Stimulated activated CD8-positive, alpha-beta memory T cell treated with anti-CD3 and anti-CD28 coated beads, Interleukin-15, amount 100 ng/mL, for 4 hours (primary cell): ENCODE measurements around the gene CST2.
"Not testable (repeated sequence)": the region's sequence is repeated elsewhere in the genome, so short reads cannot be mapped to it uniquely, and the experiment has no call there.

Experiments used
- DNase-seq, 2 donors: peaks; one replicate each; pipeline ENCODE4 v3.0.0-alpha.2; 2020; ENCODE audit warnings: low read depth in 2 of 2

The CST2 gene, protein sequence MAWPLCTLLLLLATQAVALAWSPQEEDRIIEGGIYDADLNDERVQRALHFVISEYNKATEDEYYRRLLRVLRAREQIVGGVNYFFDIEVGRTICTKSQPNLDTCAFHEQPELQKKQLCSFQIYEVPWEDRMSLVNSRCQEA

DNA sequence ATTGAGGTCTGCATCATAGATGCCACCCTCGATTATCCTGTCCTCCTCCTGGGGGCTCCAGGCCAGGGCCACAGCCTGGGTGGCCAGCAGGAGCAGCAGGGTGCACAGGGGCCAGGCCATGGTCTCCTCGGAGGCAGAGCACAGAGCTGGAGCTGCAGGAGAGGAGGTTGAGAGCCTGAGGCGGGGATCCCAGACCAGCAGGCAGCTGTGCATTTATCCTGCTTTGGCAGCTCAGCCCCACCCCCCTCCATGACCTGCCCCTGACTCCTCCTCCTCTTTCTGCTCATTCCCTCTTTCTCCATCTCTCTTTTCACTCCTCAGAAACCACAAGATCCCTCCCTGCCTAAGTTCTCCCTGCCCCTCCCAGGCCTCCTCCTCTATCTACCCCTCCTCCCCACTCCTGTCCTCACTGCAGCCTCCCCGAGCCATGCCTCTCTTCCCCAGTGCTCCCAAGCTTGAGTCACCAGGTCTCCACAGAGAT is at the start of gene CST2:
CST2 (minus strand) TSS at position 189 of the 481 bp plus-strand sequence; CDS start at position 120, 69 bp downstream.
- DNase-seq = no peak

GRCh38 chr20:23875606-23876237 is 49.2 kb upstream of the CST2 start:
- no peak for DNase-seq

GRCh38 chr20:23874747-23875146 is 48.2 kb upstream of the CST2 start:
- DNase-seq = no peak

- DNase-seq = no peak
Observed at GRCh38 chr20:23873370-23874015, 47.0 kb upstream of the CST2 start.

DNA sequence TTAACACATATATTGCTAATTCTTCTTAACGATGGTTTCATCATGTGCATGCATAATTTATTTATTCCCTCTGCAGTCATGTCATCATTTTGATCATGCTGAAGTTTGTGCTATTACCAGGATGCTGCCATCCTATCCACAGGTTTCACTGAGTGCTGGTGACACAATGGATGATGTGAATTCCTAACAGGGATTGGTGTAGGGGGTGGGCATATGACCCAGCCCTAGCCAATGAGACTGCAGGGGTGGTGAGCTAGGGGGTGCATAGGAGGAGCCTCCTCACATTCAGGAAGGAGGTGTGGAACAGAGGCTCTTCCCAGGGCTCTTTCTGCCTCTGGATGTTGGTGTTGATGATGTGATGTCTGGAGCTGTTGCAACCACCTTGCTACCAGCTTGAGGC is 45.5 kb upstream of the CST2 start:
- no peak for DNase-seq

GRCh38 chr20:23870461-23870860 is 43.9 kb upstream of the CST2 start:
- no peak for DNase-seq

DNA sequence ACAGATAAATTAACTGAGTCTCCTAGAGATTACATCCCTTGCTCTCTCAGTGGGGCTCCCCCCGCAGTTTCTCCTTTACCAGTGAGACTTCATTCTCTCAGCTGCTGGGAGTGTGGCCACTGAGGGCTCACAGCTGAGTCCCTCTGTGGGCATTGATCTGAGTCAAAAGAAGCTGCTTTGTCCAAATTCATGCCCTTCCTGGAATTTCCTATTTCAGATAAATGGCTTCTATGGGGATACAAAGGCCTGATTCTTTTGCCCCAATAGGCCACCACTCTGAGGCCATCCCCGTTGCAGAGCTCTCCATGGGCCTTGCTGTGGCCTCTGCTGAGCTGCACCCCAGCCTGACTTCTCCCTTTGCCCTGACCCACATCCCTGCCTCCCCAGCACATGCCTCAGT is 43.0 kb upstream of the CST2 start:
- DNase-seq = no peak

- DNase-seq = no peak
Observed at GRCh38 chr20:23868321-23868720, 41.8 kb upstream of the CST2 start.

- no peak for DNase-seq
Observed at GRCh38 chr20:23867152-23867776, 40.7 kb upstream of the CST2 start.

DNA sequence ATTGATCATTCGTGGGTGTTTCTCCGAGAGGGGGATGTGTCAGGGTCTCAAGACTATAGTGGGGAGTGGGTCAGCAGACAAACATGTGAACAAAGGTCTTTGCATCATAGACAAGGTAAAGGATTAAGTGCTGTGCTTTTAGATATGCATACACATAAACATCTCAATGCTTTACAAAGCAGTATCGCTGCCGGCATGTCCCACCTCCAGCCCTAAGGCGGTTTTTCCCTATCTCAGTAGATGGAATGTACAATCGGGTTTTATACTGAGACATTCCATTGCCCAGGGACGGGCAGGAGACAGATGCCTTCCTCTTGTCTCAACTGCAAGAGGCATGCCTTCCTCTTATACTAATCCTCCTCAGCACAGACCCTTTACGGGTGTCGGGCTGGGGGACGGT is 34.2 kb upstream of the CST2 start:
- not testable (repeated sequence) for DNase-seq

DNA sequence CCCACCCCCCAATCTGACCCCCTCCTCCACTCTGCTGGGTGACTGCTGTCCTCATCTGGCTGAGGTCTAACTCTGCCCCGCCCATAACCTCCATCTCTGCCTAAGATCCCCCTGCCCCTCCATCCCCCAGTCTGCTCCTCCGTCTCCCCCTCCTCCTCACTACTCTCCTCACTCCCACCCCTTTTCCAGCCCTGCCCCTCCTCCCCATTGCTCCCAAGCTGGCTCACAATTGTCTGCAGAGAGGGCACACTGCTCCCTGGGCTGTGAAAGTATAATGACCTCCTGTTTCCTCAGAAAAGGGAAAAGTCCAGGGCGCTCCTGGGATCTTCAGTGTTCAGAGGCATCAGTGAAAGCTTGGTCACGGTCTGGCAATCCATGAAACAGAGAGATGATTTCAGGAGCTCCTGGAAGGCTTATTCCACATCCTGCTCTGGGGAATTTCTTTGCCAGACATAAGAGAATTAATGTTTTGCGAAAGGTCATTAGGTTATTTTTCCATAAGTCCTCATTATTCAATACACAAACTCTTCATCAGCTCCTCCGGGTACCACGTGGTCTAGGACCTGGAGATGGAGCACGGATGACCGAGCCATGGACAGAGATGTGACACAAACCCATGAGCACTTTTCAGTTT is 31.6 kb upstream of the CST2 start:
- DNase-seq = no peak

GRCh38 chr20:23856736-23857135 is 30.2 kb upstream of the CST2 start:
- DNase-seq = no peak

GRCh38 chr20:23856226-23856625 is 29.7 kb upstream of the CST2 start:
- no peak for DNase-seq

GRCh38 chr20:23841693-23842092 is 15.2 kb upstream of the CST2 start:
- no peak for DNase-seq

- DNase-seq = no peak
Observed at GRCh38 chr20:23835716-23836115, 9.2 kb upstream of the CST2 start.

- no peak for DNase-seq
Observed at GRCh38 chr20:23832775-23833513, 6.4 kb upstream of the CST2 start.

- DNase-seq = not testable (repeated sequence)
Observed at GRCh38 chr20:23831961-23832360, 5.4 kb upstream of the CST2 start.

- DNase-seq = no peak
Observed at GRCh38 chr20:23823621-23824324, 2.8 kb downstream of the CST2 start.

DNA sequence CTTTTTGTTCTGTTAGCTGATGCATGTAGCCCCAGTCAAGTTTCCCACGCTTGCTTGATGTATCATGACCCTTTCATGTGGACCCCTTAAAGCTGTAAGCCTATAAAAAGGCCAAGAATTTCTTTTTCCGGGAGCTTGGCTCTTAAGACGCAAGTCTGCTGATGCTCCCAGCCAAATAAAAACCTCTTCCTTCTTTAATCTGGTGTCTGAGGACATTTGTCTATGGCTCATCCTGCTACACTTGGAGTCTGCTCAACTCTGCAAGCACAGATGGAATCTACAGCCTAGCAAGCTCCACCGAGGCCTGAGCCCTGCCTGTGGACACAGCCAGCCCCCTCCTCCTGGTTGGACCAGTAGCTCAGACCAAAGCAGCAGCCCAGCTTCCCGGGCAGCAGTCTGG is 3.4 kb downstream of the CST2 start:
- DNase-seq = no peak

- no peak for DNase-seq
Observed at GRCh38 chr20:23820493-23820892, 6.0 kb downstream of the CST2 start.

DNA sequence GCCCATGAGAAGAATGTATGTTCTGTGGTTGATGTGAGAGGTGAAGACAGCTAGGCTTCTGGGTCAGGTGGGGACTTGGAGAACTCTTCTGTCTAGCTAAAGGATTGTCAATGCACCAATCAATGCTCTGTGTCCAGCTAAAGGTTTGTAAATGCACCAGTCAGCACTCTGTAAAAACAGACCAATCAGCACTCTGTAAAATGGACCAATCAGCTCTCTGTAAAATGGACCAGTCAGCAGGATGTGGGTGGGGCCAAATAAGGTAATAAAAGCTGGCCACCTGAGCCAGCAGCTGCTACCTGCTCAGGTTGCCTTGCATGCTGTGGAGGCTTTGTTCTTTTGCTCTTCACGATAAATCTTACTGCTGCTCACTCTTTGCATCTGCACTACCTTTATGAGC is 15.0 kb downstream of the CST2 start:
- DNase-seq = not testable (repeated sequence)
